Lower leg skin (tissue), 3 donors: Measurements from ENCODE around the gene PPP2R5A.
A peak's percentile ranks its signal among the peaks of the same experiment; 100 is the strongest.

Experiments
- CTCF ChIP-seq, 3 donors: fragments of 450-650 bp; IDR thresholded peaks; one replicate each; pipeline ENCODE4 v1.5.1; 2016; ENCODE audit warnings: antibody characterized with exemption in 3 of 3, mild to moderate bottlenecking in 3 of 3, moderate library complexity in 2 of 3
- POLR2A ChIP-seq, 2 donors: fragments of 450-650 bp; IDR thresholded peaks; one replicate each; pipeline ENCODE4 v1.6.1; 2016 to 2017; ENCODE audit warnings: antibody characterized with exemption in 2 of 2, mild to moderate bottlenecking in 1 of 2, moderate library complexity in 1 of 2

- TF ChIP-seq CTCF (IDR thresholded peaks at IDR 0.05) (no peak), POLR2A (IDR thresholded peaks at IDR 0.05) (peak in 1 of 2 donors; percentile 90)
These were observed at the start of gene PPP2R5A for GRCh38 chr1:212284744-212285684.
